GM21619 (cell line): Measurements from ENCODE around the gene ZNF112.

Experiments used
- ATAC-seq: cut with Tn5 transposase; IDR thresholded peaks from one replicate; pipeline ENCODE4 v1.9.1; 2021; ENCODE audit not compliant: unreplicated experiment

ZNF112 gene

DNA sequence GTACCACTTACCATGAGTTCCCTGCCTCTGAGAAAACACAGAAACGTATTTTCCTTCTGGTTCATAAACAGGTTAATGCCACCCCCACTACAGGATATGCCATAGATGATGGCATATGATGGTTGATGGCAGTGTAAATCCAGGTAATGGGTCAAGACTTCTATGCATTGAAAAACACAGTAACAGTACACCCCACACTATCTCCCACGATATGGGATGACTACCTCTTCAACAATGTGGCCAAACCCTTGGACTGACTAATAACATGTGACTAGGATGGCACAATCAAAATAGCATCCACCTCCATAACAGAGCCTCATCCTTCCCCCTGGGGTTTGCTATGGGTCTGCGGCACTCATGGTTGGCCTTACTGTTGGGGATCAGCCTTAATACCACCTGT, 73.6 kb downstream of the ZNF112 start:
- no peak for ATAC-seq

DNA sequence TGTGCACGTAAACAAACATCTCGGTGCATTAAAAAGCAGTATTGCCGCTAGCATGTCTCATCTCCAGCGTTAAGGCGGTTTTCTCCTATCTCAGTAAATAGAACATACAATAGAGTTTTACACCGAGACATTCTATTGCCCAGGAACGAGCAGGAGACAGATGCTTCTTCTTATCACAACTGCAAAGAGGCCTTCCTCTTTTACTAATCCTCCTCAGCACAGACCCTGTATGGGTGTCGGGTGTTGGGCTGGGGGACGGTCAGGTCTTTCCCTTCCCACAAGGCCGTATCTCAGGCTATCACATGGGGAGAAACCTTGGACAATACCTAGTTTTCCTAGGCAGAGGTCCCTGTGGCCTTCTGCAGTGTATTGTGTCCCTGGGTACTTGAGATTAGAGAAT, 75.6 kb downstream of the ZNF112 start:
- no peak for ATAC-seq

GRCh38 chr19:44278181-44278690, 78.2 kb downstream of the ZNF112 start:
- no peak for ATAC-seq

GRCh38 chr19:44277331-44277730, 79.1 kb downstream of the ZNF112 start:
- no peak for ATAC-seq
